Spleen (tissue), 7 donors: ENCODE results near the gene CHURC1.

Experiments used
- CTCF ChIP-seq, 11 experiments: fragments of 200-600 bp in 7 of 11; fragments of 450-650 bp in 4 of 11; sonication (generic) in 4 of 11; IDR thresholded peaks in 8 of 11; conservative IDR thresholded peaks in 3 of 11; 1 replicate in 7 of 11; 2 replicates in 4 of 11; pipeline versions ENCODE4 v1.4.0 to v1.8.0; 2016 to 2021; ENCODE audit warnings: antibody characterized with exemption in 11 of 11, inconsistent platforms in 4 of 11, mild to moderate bottlenecking in 1 of 11
- POLR2A ChIP-seq, 3 donors: fragments of 450-650 bp; IDR thresholded peaks; one replicate each; pipeline ENCODE4 v1.5.1; 2017; ENCODE audit warnings: antibody characterized with exemption in 3 of 3, mild to moderate bottlenecking in 1 of 3
- donor health status: DM: no; HTN: no; CAD: no; lungs with moderate emphysema.
- donor health status: DM: no; HTN: no; CAD: no.
- donor health status: DM: no; HTN: no; CAD: no.

- TF ChIP-seq CTCF (IDR thresholded peaks at IDR 0.05 in 8 of 11, conservative IDR thresholded peaks at IDR 0.05 in 3 of 11) (no peak), POLR2A (IDR thresholded peaks at IDR 0.05) (no peak)
These were observed 35.2 kb upstream of the CHURC1 start for GRCh38 chr14:64878837-64879634.
